HCT116 (cell line): Measurements from ENCODE around the gene FUT6. TPM values are rescaled to one million over a fixed set of nuclear protein-coding genes. Genes with fewer than 3 reads are reported as not detected.

Source experiments
- ATAC-seq: fragments of 200-7000 bp; cut with Tn5 transposase; 2 replicates; pipeline ENCODE4 v1.9.1; 2020; ENCODE audit warnings: mild to moderate bottlenecking, moderate library complexity
- BruUV-seq: library from RNA; stranded (reverse); fragments of 400-500 nt; replicated peaks from 2 replicates; lab custom pipeline; 2021; lab: Mats Ljungman, UMichigan
- CTCF ChIA-PET: fragments of 300-600 bp; sonication (Branson Sonifier 250); formaldehyde crosslinking; loops from one replicate; lab custom pipeline; 2021; ENCODE audit warnings: antibody characterized with exemption; lab: Charles Lee
- POLR2A ChIA-PET: fragments of 300-600, 350-600 bp; sonication (Branson Sonifier 250); formaldehyde crosslinking; loops from one replicate; lab custom pipeline; 2021; ENCODE audit warnings: antibody characterized with exemption; lab: Charles Lee
- RAD21 ChIA-PET, 2 experiments: fragments of 300-600 bp; sonication (Branson Sonifier 250); formaldehyde crosslinking; loops; one replicate each; lab custom pipeline; 2023; ENCODE audit warnings: low total read pairs in 2 of 2; ENCODE audit not compliant: uncharacterized antibody in 2 of 2, unreplicated experiment in 2 of 2, low non-redundant PET in 1 of 2; lab: Charles Lee
- DNase-seq: peaks from one replicate; pipeline ENCODE4 v3.0.0-alpha.2; 2010; ENCODE audit warnings: low read depth, low spot score
- H2AFZ ChIP-seq: fragments of 200-600 bp; shearing (Covaris generic), sonication (generic); 2 replicates; pipeline ENCODE4 v1.6.1; 2017; ENCODE audit warnings: low read depth, mixed run types, mixed read lengths, antibody characterized with exemption, low read length; ENCODE audit not compliant: poor library complexity, severe bottlenecking
- H3K27ac ChIP-seq: 2 replicates; pipeline ENCODE4 v1.5.1; 2012; ENCODE audit warnings: low read depth, low read length
- H3K27me3 ChIP-seq: fragments of 200-600 bp; sonication (generic); 2 replicates; pipeline ENCODE4 v1.6.1; 2016; ENCODE audit warnings: mixed run types, low read length, mixed read lengths; ENCODE audit not compliant: insufficient read depth
- H3K36me3 ChIP-seq, 2 experiments: fragments of 200-500 bp in 1 of 2; fragments of 200-600 bp in 1 of 2; sonication (Bioruptor generic) in 1 of 2; sonication (generic) in 1 of 2; 2 replicates each; pipeline versions ENCODE4 v1.5.1 to v1.6.1; 2014 to 2016; ENCODE audit warnings: low read length in 2 of 2, inconsistent platforms in 1 of 2, mixed read lengths in 1 of 2, mixed run types in 1 of 2; ENCODE audit not compliant: insufficient read depth in 2 of 2, control insufficient read depth in 1 of 2
- H3K4me1 ChIP-seq, 2 experiments: fragments of 200-600 bp in 1 of 2; sonication (generic) in 1 of 2; 2 replicates each; pipeline versions ENCODE4 v1.5.1 to v1.6.1; 2012 to 2017; ENCODE audit warnings: low read length in 2 of 2, inconsistent platforms in 1 of 2, mild to moderate bottlenecking in 1 of 2, mixed read lengths in 1 of 2, mixed run types in 1 of 2, moderate library complexity in 1 of 2; ENCODE audit not compliant: insufficient read depth in 2 of 2, control insufficient read depth in 1 of 2
- H3K4me2 ChIP-seq: fragments of 200-600 bp; sonication (generic); 2 replicates; pipeline ENCODE4 v1.6.1; 2017; ENCODE audit warnings: mixed run types, low read length, mixed read lengths
- H3K4me3 ChIP-seq, 2 experiments: fragments of 200-600 bp in 1 of 2; sonication (generic) in 1 of 2; replicated peaks in 1 of 2; 2 replicates each; pipeline ENCODE4 v1.5.1; 2011 to 2016; ENCODE audit warnings: low read length in 2 of 2, control low read depth in 1 of 2, low read depth in 1 of 2, mild to moderate bottlenecking in 1 of 2, mixed read lengths in 1 of 2, mixed run types in 1 of 2
- H3K79me2 ChIP-seq: fragments of 200-600 bp; sonication (generic); 2 replicates; pipeline ENCODE4 v1.6.1; 2017; ENCODE audit warnings: mild to moderate bottlenecking, mixed run types, low read length, moderate library complexity, mixed read lengths; ENCODE audit not compliant: insufficient read depth
- H3K9ac ChIP-seq: fragments of 200-600 bp; sonication (generic); 2 replicates; pipeline ENCODE4 v1.6.1; 2016; ENCODE audit warnings: low read length, mixed read lengths
- H3K9me2 ChIP-seq: fragments of 200-600 bp; sonication (generic), shearing (Covaris generic); 2 replicates; pipeline ENCODE4 v1.6.1; 2017; ENCODE audit warnings: mixed run types, mild to moderate bottlenecking, moderate library complexity; ENCODE audit not compliant: insufficient read depth
- H3K9me3 ChIP-seq, 2 experiments: fragments of 200-500 bp in 1 of 2; fragments of 200-600 bp in 1 of 2; sonication (Bioruptor generic) in 1 of 2; sonication (generic) in 1 of 2; 2 replicates each; pipeline ENCODE4 v1.6.1; 2014 to 2017; ENCODE audit warnings: low read length in 2 of 2, mixed read lengths in 2 of 2, inconsistent platforms in 1 of 2, low read depth in 1 of 2, mild to moderate bottlenecking in 1 of 2, mixed run types in 1 of 2, moderate library complexity in 1 of 2; ENCODE audit not compliant: control insufficient read depth in 1 of 2, insufficient read depth in 1 of 2
- H4K20me1 ChIP-seq: fragments of 200-600 bp; sonication (generic), shearing (Covaris generic); 2 replicates; pipeline ENCODE4 v1.6.1; 2017; ENCODE audit warnings: mixed run types, mild to moderate bottlenecking, moderate library complexity; ENCODE audit not compliant: insufficient read depth
- ATF3 ChIP-seq: IDR thresholded peaks from 2 replicates; pipeline ENCODE4 v1.6.1; 2012
- CBX3 ChIP-seq: IDR thresholded peaks from 2 replicates; pipeline ENCODE4 v1.6.1; 2012; ENCODE audit warnings: low read depth
- CEBPB ChIP-seq: IDR thresholded peaks from 2 replicates; pipeline ENCODE4 v1.6.1; 2012; ENCODE audit warnings: low read depth
- EGR1 ChIP-seq: IDR thresholded peaks from 2 replicates; pipeline ENCODE4 v1.6.1; 2012; ENCODE audit warnings: low read depth
- ELF1 ChIP-seq: IDR thresholded peaks from 2 replicates; pipeline ENCODE4 v1.6.1; 2012; ENCODE audit warnings: low read depth, borderline replicate concordance
- EZH2 ChIP-seq: fragments of 200-600 bp; sonication (generic); IDR thresholded peaks from 2 replicates; pipeline ENCODE4 v1.6.1; 2017; ENCODE audit warnings: antibody characterized with exemption, mixed run types
- EZH2phosphoT487 ChIP-seq: fragments of 200-600 bp; IDR thresholded peaks from 2 replicates; pipeline ENCODE4 v1.6.1; 2018; ENCODE audit warnings: antibody characterized with exemption, borderline replicate concordance
- FOSL1 ChIP-seq: IDR thresholded peaks from 2 replicates; pipeline ENCODE4 v1.6.1; 2012; ENCODE audit warnings: low read depth
- JUND ChIP-seq: IDR thresholded peaks from 2 replicates; pipeline ENCODE4 v1.6.1; 2012
- RAD21 ChIP-seq: IDR thresholded peaks from 2 replicates; pipeline ENCODE4 v1.6.1; 2012; ENCODE audit warnings: low read depth, mild to moderate bottlenecking
- SIN3A ChIP-seq: IDR thresholded peaks from 2 replicates; pipeline ENCODE4 v1.6.1; 2012; ENCODE audit warnings: low read depth
- SP1 ChIP-seq: IDR thresholded peaks from 2 replicates; pipeline ENCODE4 v1.6.1; 2012; ENCODE audit warnings: low read depth
- SRF ChIP-seq: IDR thresholded peaks from 2 replicates; pipeline ENCODE4 v1.6.1; 2012; ENCODE audit warnings: low read depth
- TCF7L2 ChIP-seq: IDR thresholded peaks from 2 replicates; pipeline ENCODE4 v1.7.0; 2011; ENCODE audit warnings: borderline replicate concordance, inconsistent platforms; ENCODE audit not compliant: insufficient read depth, insufficient read length; ENCODE audit errors: extremely low read depth
- YY1 ChIP-seq: IDR thresholded peaks from 2 replicates; pipeline ENCODE4 v1.6.1; 2011; ENCODE audit warnings: low read length, low read depth, moderate library complexity, mild to moderate bottlenecking; ENCODE audit not compliant: insufficient replicate concordance; ENCODE audit errors: extremely low read depth
- ZBTB33 ChIP-seq: IDR thresholded peaks from 2 replicates; pipeline ENCODE4 v1.6.1; 2011; ENCODE audit warnings: mild to moderate bottlenecking, low read length, moderate library complexity; ENCODE audit not compliant: insufficient replicate concordance; ENCODE audit errors: extremely low read depth
- ZFX ChIP-seq: fragments of 450-650 bp; IDR thresholded peaks from 2 replicates; pipeline ENCODE4 v1.6.1; 2017
- ZNF274 ChIP-seq: fragments of 200-500 bp; sonication (Bioruptor generic); IDR thresholded peaks from 2 replicates; pipeline ENCODE4 v1.6.1; 2014; ENCODE audit warnings: mild to moderate bottlenecking, low read depth, low read length, inconsistent platforms
- intact Hi-C: fragments of 100-400 bp; cut with micrococcal nuclease; formaldehyde crosslinking; loops from 2 replicates; pipeline ENCODE4 v1.10.0; 2022
- total RNA-seq: library from RNA; stranded (reverse); gene quantifications from one replicate; pipeline ENCODE4 v1.2.1, GENCODE V29; 2021; ENCODE audit not compliant: unreplicated experiment
- TF ChIP-seq, protein P1 (sequence below): IDR thresholded peaks from 2 replicates; pipeline ENCODE4 v1.6.1; 2012
- TF ChIP-seq, protein P2 (sequence below): IDR thresholded peaks from 2 replicates; pipeline ENCODE4 v1.6.1; 2012; ENCODE audit warnings: low read depth

Gene FUT6
- total RNA-seq, 1 experiment from 2014 or later: not detected

GRCh38 chr19:5793188-5793587 is 46.3 kb downstream of the FUT6 start:
- CTCF ChIA-PET: interaction anchor here (0.6 to 5.5 kb wide), 6 partner anchors 11 to 104 kb away, joined by 3 to 49 read pairs (median 4); no protein-coding TSS in a partner anchor
- intact Hi-C loops: no loop called here
- BruUV-seq: no TSS peak

More at GRCh38 chr19:5793188-5793587, 46.3 kb downstream of the FUT6 start:
- Histone ChIP-seq H3K9me3 (no peaks in the 10 kb centered on the region), H3K27ac (no peak overlapping the region), H3K4me1 (peaks cover 9 to 22% of the 10 kb centered on the region in 2 experiments; a peak in 3 of 4 replicates), H3K4me2 (no peak overlapping the region), H3K9me2 (no peaks in the 10 kb centered on the region)
- POLR2A ChIA-PET: interaction anchor here (1.2 to 2.1 kb wide), 2 partner anchors 35 to 103 kb away, joined by 3 to 6 read pairs; partner anchors contain the start of gene RPL36
- TF ChIP-seq ZBTB33: no peak
- TF ChIP-seq ZFX: no peak
- no peak for TF ChIP-seq ZNF274
- TF ChIP-seq JUND: no peak
- no peak for TF ChIP-seq FOSL1
- TF ChIP-seq, protein P1, sequence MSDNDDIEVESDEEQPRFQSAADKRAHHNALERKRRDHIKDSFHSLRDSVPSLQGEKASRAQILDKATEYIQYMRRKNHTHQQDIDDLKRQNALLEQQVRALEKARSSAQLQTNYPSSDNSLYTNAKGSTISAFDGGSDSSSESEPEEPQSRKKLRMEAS: no peak
- no peak for TF ChIP-seq RAD21
- TF ChIP-seq YY1: no peak
- no peak for TF ChIP-seq ATF3
- no peak for TF ChIP-seq SP1
- TF ChIP-seq ELF1: no peak
- no peak for TF ChIP-seq TCF7L2
- no peak for TF ChIP-seq EGR1
- TF ChIP-seq EZH2phosphoT487: no peak
- no peak for TF ChIP-seq SRF
- no peak for TF ChIP-seq EZH2
- no peak for TF ChIP-seq CBX3
- no peak for TF ChIP-seq CEBPB
- no peak for TF ChIP-seq SIN3A
- TF ChIP-seq, protein P2, sequence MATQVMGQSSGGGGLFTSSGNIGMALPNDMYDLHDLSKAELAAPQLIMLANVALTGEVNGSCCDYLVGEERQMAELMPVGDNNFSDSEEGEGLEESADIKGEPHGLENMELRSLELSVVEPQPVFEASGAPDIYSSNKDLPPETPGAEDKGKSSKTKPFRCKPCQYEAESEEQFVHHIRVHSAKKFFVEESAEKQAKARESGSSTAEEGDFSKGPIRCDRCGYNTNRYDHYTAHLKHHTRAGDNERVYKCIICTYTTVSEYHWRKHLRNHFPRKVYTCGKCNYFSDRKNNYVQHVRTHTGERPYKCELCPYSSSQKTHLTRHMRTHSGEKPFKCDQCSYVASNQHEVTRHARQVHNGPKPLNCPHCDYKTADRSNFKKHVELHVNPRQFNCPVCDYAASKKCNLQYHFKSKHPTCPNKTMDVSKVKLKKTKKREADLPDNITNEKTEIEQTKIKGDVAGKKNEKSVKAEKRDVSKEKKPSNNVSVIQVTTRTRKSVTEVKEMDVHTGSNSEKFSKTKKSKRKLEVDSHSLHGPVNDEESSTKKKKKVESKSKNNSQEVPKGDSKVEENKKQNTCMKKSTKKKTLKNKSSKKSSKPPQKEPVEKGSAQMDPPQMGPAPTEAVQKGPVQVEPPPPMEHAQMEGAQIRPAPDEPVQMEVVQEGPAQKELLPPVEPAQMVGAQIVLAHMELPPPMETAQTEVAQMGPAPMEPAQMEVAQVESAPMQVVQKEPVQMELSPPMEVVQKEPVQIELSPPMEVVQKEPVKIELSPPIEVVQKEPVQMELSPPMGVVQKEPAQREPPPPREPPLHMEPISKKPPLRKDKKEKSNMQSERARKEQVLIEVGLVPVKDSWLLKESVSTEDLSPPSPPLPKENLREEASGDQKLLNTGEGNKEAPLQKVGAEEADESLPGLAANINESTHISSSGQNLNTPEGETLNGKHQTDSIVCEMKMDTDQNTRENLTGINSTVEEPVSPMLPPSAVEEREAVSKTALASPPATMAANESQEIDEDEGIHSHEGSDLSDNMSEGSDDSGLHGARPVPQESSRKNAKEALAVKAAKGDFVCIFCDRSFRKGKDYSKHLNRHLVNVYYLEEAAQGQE: no peak
- TF ChIP-seq, all 23 proteins: peak for 0
- no peak overlapping the region for H2AFZ ChIP-seq
- H3K36me3 ChIP-seq: peaks cover 10 to 18% of the 10 kb centered on the region in 2 experiments; a peak in 3 of 4 replicates
- H4K20me1 ChIP-seq: no peaks in the 10 kb centered on the region; the same call in 1 of the 2 replicates
- peaks cover 20% of the 10 kb centered on the region for H3K79me2 ChIP-seq
- no peaks in the 10 kb centered on the region for H3K27me3 ChIP-seq
- H3K9ac ChIP-seq: no peak overlapping the region
- no peak for DNase-seq
- no peak for ATAC-seq
- no peak overlapping the region for H3K4me3 ChIP-seq
- RAD21 ChIA-PET: interaction anchor here in 1 of 2 experiments (0.7 kb wide), 1 partner anchor 18 kb away, joined by 3 read pairs; no protein-coding TSS in a partner anchor
